ENCODE results near the gene SPAG4.

SPAG4 gene

GRCh38 chr20:35587436-35587835, 28.2 kb upstream of the SPAG4 start:
- H3K9me3 ChIP-seq (ENCODE audit: control extremely low read depth in 1 of 5, control insufficient read depth in 4 of 5, insufficient read depth in 2 of 5, low read depth in 1 of 5, low read length in 4 of 5), result peaks cover 0 to under 1% (median 0%) of the 10 kb centered on the region in 5 experiments
- H3K27me3 ChIP-seq (replicated peaks in 2 of 5; ENCODE audit: control insufficient read depth in 4 of 5, insufficient read depth in 5 of 5, low read length in 4 of 5), result no peaks in the 10 kb centered on the region
- H3K4me1 ChIP-seq (ENCODE audit: control extremely low read depth in 1 of 4, control insufficient read depth in 4 of 4, insufficient read depth in 4 of 4, low read length in 3 of 4), result no peaks in the 10 kb centered on the region
- WGBS (ENCODE audit: insufficient coverage), result no CpG with 5 or more reads among the region's 2 CpGs
- H3K27ac ChIP-seq (ENCODE audit: insufficient read depth in 1 of 2, low read depth in 1 of 2, low read length in 2 of 2, poor library complexity in 1 of 2, severe bottlenecking in 2 of 2), result no peak overlapping the region
- DNase-seq, result no peak
- no peak overlapping the region for H3K4me3 ChIP-seq (ENCODE audit: control insufficient read depth in 1 of 7, extremely low read depth in 1 of 7, insufficient read depth in 4 of 7, low read depth in 2 of 7, low read length in 6 of 7)
- no peaks in the 10 kb centered on the region for H3K36me3 ChIP-seq (ENCODE audit: control insufficient read depth in 4 of 4, insufficient read depth in 4 of 4, low read length in 3 of 4)
- ChIA-PET CTCF (interaction anchor here (0.5 to 1.1 kb wide), 3 partner anchors 19 to 1365 kb away, joined by 3 read pairs; no protein-coding TSS in a partner anchor), POLR2A (no interaction called here)

- POLR2A ChIA-PET, result no interaction called here
- Histone ChIP-seq H3K4me1 (ENCODE audit: control extremely low read depth in 1 of 4, control insufficient read depth in 4 of 4, insufficient read depth in 4 of 4, low read length in 3 of 4) (no peaks in the 10 kb centered on the region), H3K4me3 (ENCODE audit: control insufficient read depth in 1 of 7, extremely low read depth in 1 of 7, insufficient read depth in 4 of 7, low read depth in 2 of 7, low read length in 6 of 7) (no peak overlapping the region), H3K27me3 (replicated peaks in 2 of 5; ENCODE audit: control insufficient read depth in 4 of 5, insufficient read depth in 5 of 5, low read length in 4 of 5) (no peaks in the 10 kb centered on the region), H3K9me3 (ENCODE audit: control extremely low read depth in 1 of 5, control insufficient read depth in 4 of 5, insufficient read depth in 2 of 5, low read depth in 1 of 5, low read length in 4 of 5) (no peaks in the 10 kb centered on the region), H3K36me3 (ENCODE audit: control insufficient read depth in 4 of 4, insufficient read depth in 4 of 4, low read length in 3 of 4) (no peaks in the 10 kb centered on the region), H3K27ac (ENCODE audit: insufficient read depth in 1 of 2, low read depth in 1 of 2, low read length in 2 of 2, poor library complexity in 1 of 2, severe bottlenecking in 2 of 2) (no peak overlapping the region)
- CTCF ChIA-PET, result interaction anchor here (1.1 to 1.4 kb wide), 2 partner anchors 13 to 18 kb away, joined by 3 to 4 read pairs; no protein-coding TSS in a partner anchor
- over 99% methylated on average over 13 of the region's 14 CpGs for WGBS (ENCODE audit: insufficient coverage)
- DNase-seq, result peak in 1 of 3 donors; percentile 24
Measured at GRCh38 chr20:35588397-35588796, 27.2 kb upstream of the SPAG4 start.

GRCh38 chr20:35592339-35592974, 23.2 kb upstream of the SPAG4 start:
- H3K36me3 ChIP-seq (ENCODE audit: control insufficient read depth in 4 of 4, insufficient read depth in 4 of 4, low read length in 3 of 4), result no peaks in the 10 kb centered on the region
- H3K4me1 ChIP-seq (ENCODE audit: control extremely low read depth in 1 of 4, control insufficient read depth in 4 of 4, insufficient read depth in 4 of 4, low read length in 3 of 4), result no peaks in the 10 kb centered on the region
- 0% methylated on average over 1 of the region's 2 CpGs for WGBS (ENCODE audit: insufficient coverage)
- no peak overlapping the region for H3K4me3 ChIP-seq (ENCODE audit: control insufficient read depth in 1 of 7, extremely low read depth in 1 of 7, insufficient read depth in 4 of 7, low read depth in 2 of 7, low read length in 6 of 7)
- CTCF ChIA-PET, result interaction anchor here (0.6 kb wide), 1 partner anchor 11 kb away, joined by 3 read pairs; no protein-coding TSS in a partner anchor
- no peak overlapping the region for H3K27ac ChIP-seq (ENCODE audit: insufficient read depth in 1 of 2, low read depth in 1 of 2, low read length in 2 of 2, poor library complexity in 1 of 2, severe bottlenecking in 2 of 2)
- H3K9me3 ChIP-seq (ENCODE audit: control extremely low read depth in 1 of 5, control insufficient read depth in 4 of 5, insufficient read depth in 2 of 5, low read depth in 1 of 5, low read length in 4 of 5), result no peaks in the 10 kb centered on the region
- DNase-seq, result no peak
- peaks cover 0 to 6% (median 2%) of the 10 kb centered on the region in 5 experiments for H3K27me3 ChIP-seq (replicated peaks in 2 of 5; ENCODE audit: control insufficient read depth in 4 of 5, insufficient read depth in 5 of 5, low read length in 4 of 5)
- POLR2A ChIA-PET, result no interaction called here

- no peaks in the 10 kb centered on the region for H3K36me3 ChIP-seq (ENCODE audit: control insufficient read depth in 4 of 4, insufficient read depth in 4 of 4, low read length in 3 of 4)
- H3K27me3 ChIP-seq (replicated peaks in 2 of 5; ENCODE audit: control insufficient read depth in 4 of 5, insufficient read depth in 5 of 5, low read length in 4 of 5), result peaks cover 0 to 30% (median 26%) of the 10 kb centered on the region in 5 experiments
- H3K4me3 ChIP-seq (ENCODE audit: control insufficient read depth in 1 of 7, extremely low read depth in 1 of 7, insufficient read depth in 4 of 7, low read depth in 2 of 7, low read length in 6 of 7), result no peak overlapping the region
- no peak overlapping the region for H3K27ac ChIP-seq (ENCODE audit: insufficient read depth in 1 of 2, low read depth in 1 of 2, low read length in 2 of 2, poor library complexity in 1 of 2, severe bottlenecking in 2 of 2)
- POLR2A ChIA-PET, result no interaction called here
- CTCF ChIA-PET, result interaction anchor here (0.8 to 1.6 kb wide), 3 partner anchors 10 to 18 kb away, joined by 3 to 5 read pairs (median 4); no protein-coding TSS in a partner anchor
- DNase-seq, result no peak
- peaks cover 0 to under 1% (median under 1%) of the 10 kb centered on the region in 4 experiments for H3K4me1 ChIP-seq (ENCODE audit: control extremely low read depth in 1 of 4, control insufficient read depth in 4 of 4, insufficient read depth in 4 of 4, low read length in 3 of 4)
- WGBS (ENCODE audit: insufficient coverage), result over 99% methylated on average over 13 of the region's 17 CpGs
- no peaks in the 10 kb centered on the region for H3K9me3 ChIP-seq (ENCODE audit: control extremely low read depth in 1 of 5, control insufficient read depth in 4 of 5, insufficient read depth in 2 of 5, low read depth in 1 of 5, low read length in 4 of 5)
Measured at GRCh38 chr20:35595456-35595855, 20.2 kb upstream of the SPAG4 start.

- peaks cover 0 to 5% (median 4%) of the 10 kb centered on the region in 4 experiments for H3K4me1 ChIP-seq (ENCODE audit: control extremely low read depth in 1 of 4, control insufficient read depth in 4 of 4, insufficient read depth in 4 of 4, low read length in 3 of 4)
- POLR2A ChIA-PET, result no interaction called here
- peaks cover 0 to 34% (median 29%) of the 10 kb centered on the region in 5 experiments for H3K27me3 ChIP-seq (replicated peaks in 2 of 5; ENCODE audit: control insufficient read depth in 4 of 5, insufficient read depth in 5 of 5, low read length in 4 of 5)
- no peaks in the 10 kb centered on the region for H3K36me3 ChIP-seq (ENCODE audit: control insufficient read depth in 4 of 4, insufficient read depth in 4 of 4, low read length in 3 of 4)
- 91% methylated on average over 6 of the region's 7 CpGs for WGBS (ENCODE audit: insufficient coverage)
- H3K27ac ChIP-seq (ENCODE audit: insufficient read depth in 1 of 2, low read depth in 1 of 2, low read length in 2 of 2, poor library complexity in 1 of 2, severe bottlenecking in 2 of 2), result no peak overlapping the region
- CTCF ChIA-PET, result interaction anchor here (0.8 to 1.6 kb wide), 3 partner anchors 9 to 18 kb away, joined by 3 to 5 read pairs (median 4); no protein-coding TSS in a partner anchor
- H3K9me3 ChIP-seq (ENCODE audit: control extremely low read depth in 1 of 5, control insufficient read depth in 4 of 5, insufficient read depth in 2 of 5, low read depth in 1 of 5, low read length in 4 of 5), result no peaks in the 10 kb centered on the region
- no peak for DNase-seq
- no peak overlapping the region for H3K4me3 ChIP-seq (ENCODE audit: control insufficient read depth in 1 of 7, extremely low read depth in 1 of 7, insufficient read depth in 4 of 7, low read depth in 2 of 7, low read length in 6 of 7)
Measured at GRCh38 chr20:35595901-35596300, 19.7 kb upstream of the SPAG4 start.

GRCh38 chr20:35597186-35597585, 18.4 kb upstream of the SPAG4 start:
- Histone ChIP-seq H3K4me3 (ENCODE audit: control insufficient read depth in 1 of 7, extremely low read depth in 1 of 7, insufficient read depth in 4 of 7, low read depth in 2 of 7, low read length in 6 of 7) (no peak overlapping the region), H3K36me3 (ENCODE audit: control insufficient read depth in 4 of 4, insufficient read depth in 4 of 4, low read length in 3 of 4) (no peaks in the 10 kb centered on the region), H3K27me3 (replicated peaks in 2 of 5; ENCODE audit: control insufficient read depth in 4 of 5, insufficient read depth in 5 of 5, low read length in 4 of 5) (peaks cover 0 to 47% (median 35%) of the 10 kb centered on the region in 5 experiments), H3K4me1 (ENCODE audit: control extremely low read depth in 1 of 4, control insufficient read depth in 4 of 4, insufficient read depth in 4 of 4, low read length in 3 of 4) (peaks cover 0 to 17% (median 17%) of the 10 kb centered on the region in 4 experiments), H3K9me3 (ENCODE audit: control extremely low read depth in 1 of 5, control insufficient read depth in 4 of 5, insufficient read depth in 2 of 5, low read depth in 1 of 5, low read length in 4 of 5) (no peaks in the 10 kb centered on the region), H3K27ac (ENCODE audit: insufficient read depth in 1 of 2, low read depth in 1 of 2, low read length in 2 of 2, poor library complexity in 1 of 2, severe bottlenecking in 2 of 2) (no peak overlapping the region)
- ChIA-PET CTCF (interaction anchor here (1.6 kb wide), 1 partner anchor 8 kb away, joined by 5 read pairs; no protein-coding TSS in a partner anchor), POLR2A (interaction anchor here (0.7 kb wide), 1 partner anchor 569 kb away, joined by 3 read pairs; no protein-coding TSS in a partner anchor)
- DNase-seq, result no peak
- no CpG with 5 or more reads among the region's 2 CpGs for WGBS (ENCODE audit: insufficient coverage)

GRCh38 chr20:35598476-35598875, 17.2 kb upstream of the SPAG4 start:
- CTCF ChIA-PET, result no interaction called here
- WGBS (ENCODE audit: insufficient coverage), result 92% methylated on average over 7 of the region's 7 CpGs

More at GRCh38 chr20:35598476-35598875, 17.2 kb upstream of the SPAG4 start:
- H3K36me3 ChIP-seq (ENCODE audit: control insufficient read depth in 4 of 4, insufficient read depth in 4 of 4, low read length in 3 of 4), result no peaks in the 10 kb centered on the region
- no peak for DNase-seq
- no peak overlapping the region for H3K27ac ChIP-seq (ENCODE audit: insufficient read depth in 1 of 2, low read depth in 1 of 2, low read length in 2 of 2, poor library complexity in 1 of 2, severe bottlenecking in 2 of 2)
- H3K4me1 ChIP-seq (ENCODE audit: control extremely low read depth in 1 of 4, control insufficient read depth in 4 of 4, insufficient read depth in 4 of 4, low read length in 3 of 4), result peaks cover 0 to 19% (median 17%) of the 10 kb centered on the region in 4 experiments
- no peak overlapping the region for H3K4me3 ChIP-seq (ENCODE audit: control insufficient read depth in 1 of 7, extremely low read depth in 1 of 7, insufficient read depth in 4 of 7, low read depth in 2 of 7, low read length in 6 of 7)
- no peaks in the 10 kb centered on the region for H3K9me3 ChIP-seq (ENCODE audit: control extremely low read depth in 1 of 5, control insufficient read depth in 4 of 5, insufficient read depth in 2 of 5, low read depth in 1 of 5, low read length in 4 of 5)
- peaks cover 0 to 58% (median 40%) of the 10 kb centered on the region in 5 experiments for H3K27me3 ChIP-seq (replicated peaks in 2 of 5; ENCODE audit: control insufficient read depth in 4 of 5, insufficient read depth in 5 of 5, low read length in 4 of 5)
- POLR2A ChIA-PET, result no interaction called here

Data from common myeloid progenitor, CD34-positive (primary cell).